HG03558 (cell line): ENCODE data around the gene PCDHGC4.
A peak's percentile ranks its signal among the peaks of the same experiment; 100 is the strongest.

Experiments
- ATAC-seq: cut with Tn5 transposase; IDR thresholded peaks from one replicate; pipeline ENCODE4 v1.9.1; 2021; ENCODE audit warnings: moderate number of reproducible peaks; ENCODE audit not compliant: unreplicated experiment; ENCODE audit errors: extremely low read depth

Gene PCDHGC4

GRCh38 chr5:141484641-141485311 lies at the start of gene PCDHGC4:
Gene PCDHGC4 (plus strand): TSS chr5:141485030. CDS start chr5:141485174, 144 bp downstream.
- ATAC-seq: no peak

DNA sequence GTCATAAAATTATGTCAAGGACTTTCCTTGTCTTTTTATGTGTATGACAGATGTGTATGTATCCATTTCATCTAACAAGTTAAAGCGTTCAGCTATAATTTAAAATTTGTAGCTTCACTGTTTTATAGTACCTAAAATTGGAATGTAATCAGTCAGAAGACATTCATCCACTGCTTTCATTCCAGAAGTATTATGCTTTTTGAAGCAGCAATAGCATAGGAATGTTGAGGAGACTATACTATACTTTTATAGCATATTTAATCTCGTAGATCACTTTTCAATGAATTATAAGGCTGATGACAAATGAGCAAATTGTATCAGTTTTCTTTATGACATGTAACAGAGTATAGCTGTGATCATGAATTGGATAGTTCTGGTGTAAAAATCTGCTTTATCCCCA lies 47.6 kb upstream of the PCDHGC4 start:
- no peak for ATAC-seq

DNA sequence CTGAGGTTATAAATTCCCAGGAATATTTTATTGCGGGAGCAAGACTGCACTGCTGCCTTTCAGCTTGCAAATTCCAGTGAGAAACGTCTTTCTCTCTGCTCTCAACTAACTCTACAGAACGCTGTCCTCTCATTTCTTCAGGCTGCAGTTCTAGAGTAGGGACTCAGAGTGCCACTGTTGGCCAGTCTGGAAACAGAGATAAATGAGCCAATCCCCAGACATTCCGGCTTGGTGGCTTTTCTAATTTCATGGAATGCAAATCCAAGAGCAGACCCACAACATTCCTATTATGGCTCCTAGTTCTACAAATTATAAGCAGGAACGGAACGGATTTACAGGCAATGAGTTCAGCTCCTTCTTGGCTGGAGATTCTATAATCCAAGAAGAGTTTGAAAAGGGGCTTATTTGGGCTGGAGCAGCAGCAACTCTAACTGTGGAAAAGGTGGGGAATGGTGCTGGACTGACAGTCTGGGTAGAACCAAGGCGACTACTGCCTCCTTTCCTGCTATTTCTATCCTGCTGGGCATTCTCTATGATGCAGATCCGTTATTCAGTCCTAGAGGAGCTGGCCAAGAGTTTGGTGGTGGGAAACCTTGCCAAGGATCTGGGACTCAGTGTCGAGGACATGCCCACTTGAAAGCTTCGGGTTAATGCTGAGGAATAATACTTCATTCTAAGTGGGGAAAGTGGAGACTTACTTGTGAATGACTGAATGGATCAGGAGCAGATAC lies 45.3 kb upstream of the PCDHGC4 start:
- ATAC-seq: no peak

GRCh38 chr5:141440341-141440740 lies 44.5 kb upstream of the PCDHGC4 start:
- ATAC-seq: no peak

- no peak for ATAC-seq
Measured at GRCh38 chr5:141441571-141442170, 43.2 kb upstream of the PCDHGC4 start.

- no peak for ATAC-seq
Measured at GRCh38 chr5:141465351-141465750, 19.5 kb upstream of the PCDHGC4 start.

GRCh38 chr5:141475625-141476131 lies 9.2 kb upstream of the PCDHGC4 start, which contains the start of gene PCDHGC3:
Gene PCDHGC3 (plus strand): TSS chr5:141475966. CDS start chr5:141476117, 151 bp downstream.
- peak; percentile 94 for ATAC-seq

DNA sequence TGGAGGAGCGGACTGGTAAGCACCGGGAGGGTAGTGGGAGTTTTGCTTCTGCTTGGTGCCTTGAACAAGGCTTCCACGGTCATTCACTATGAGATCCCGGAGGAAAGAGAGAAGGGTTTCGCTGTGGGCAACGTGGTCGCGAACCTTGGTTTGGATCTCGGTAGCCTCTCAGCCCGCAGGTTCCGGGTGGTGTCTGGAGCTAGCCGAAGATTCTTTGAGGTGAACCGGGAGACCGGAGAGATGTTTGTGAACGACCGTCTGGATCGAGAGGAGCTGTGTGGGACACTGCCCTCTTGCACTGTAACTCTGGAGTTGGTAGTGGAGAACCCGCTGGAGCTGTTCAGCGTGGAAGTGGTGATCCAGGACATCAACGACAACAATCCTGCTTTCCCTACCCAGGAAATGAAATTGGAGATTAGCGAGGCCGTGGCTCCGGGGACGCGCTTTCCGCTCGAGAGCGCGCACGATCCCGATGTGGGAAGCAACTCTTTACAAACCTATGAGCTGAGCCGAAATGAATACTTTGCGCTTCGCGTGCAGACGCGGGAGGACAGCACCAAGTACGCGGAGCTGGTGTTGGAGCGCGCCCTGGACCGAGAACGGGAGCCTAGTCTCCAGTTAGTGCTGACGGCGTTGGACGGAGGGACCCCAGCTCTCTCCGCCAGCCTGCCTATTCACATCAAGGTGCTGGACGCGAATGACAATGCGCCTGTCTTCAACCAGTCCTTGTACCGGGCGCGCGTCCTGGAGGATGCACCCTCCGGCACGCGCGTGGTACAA lies 8.5 kb upstream of the PCDHGC4 start:
- ATAC-seq: no peak

GRCh38 chr5:141477044-141477575 lies 7.7 kb upstream of the PCDHGC4 start:
- no peak for ATAC-seq

DNA sequence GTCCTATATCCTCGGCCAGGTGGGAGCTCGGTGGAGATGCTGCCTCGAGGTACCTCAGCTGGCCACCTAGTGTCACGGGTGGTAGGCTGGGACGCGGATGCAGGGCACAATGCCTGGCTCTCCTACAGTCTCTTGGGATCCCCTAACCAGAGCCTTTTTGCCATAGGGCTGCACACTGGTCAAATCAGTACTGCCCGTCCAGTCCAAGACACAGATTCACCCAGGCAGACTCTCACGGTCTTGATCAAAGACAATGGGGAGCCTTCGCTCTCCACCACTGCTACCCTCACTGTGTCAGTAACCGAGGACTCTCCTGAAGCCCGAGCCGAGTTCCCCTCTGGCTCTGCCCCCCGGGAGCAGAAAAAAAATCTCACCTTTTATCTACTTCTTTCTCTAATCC lies 7.0 kb upstream of the PCDHGC4 start:
- ATAC-seq: no peak

DNA sequence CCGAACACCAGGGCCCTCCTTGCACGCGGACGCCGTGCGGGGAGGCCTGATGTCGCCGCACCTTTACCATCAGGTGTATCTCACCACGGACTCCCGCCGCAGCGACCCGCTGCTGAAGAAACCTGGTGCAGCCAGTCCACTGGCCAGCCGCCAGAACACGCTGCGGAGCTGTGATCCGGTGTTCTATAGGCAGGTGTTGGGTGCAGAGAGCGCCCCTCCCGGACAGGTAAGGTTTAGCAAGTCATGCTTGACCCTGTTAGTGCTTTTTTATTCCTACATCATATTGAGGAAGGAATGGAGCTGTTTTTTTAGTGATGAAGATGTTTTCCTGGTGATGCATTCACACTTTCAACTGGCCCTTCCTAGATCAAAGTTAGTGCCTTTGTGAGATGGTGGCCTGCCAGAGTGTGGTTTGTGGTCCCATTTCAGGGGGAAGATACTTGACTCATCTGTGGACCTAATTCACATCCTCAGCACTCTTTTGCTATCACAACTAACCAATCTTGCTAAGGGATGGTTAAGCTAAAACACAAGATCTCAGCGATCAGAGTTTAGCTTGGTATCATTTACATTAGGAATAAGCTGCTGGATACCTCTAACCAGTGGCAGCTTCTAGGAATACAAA lies 6.4 kb upstream of the PCDHGC4 start:
- no peak for ATAC-seq

DNA sequence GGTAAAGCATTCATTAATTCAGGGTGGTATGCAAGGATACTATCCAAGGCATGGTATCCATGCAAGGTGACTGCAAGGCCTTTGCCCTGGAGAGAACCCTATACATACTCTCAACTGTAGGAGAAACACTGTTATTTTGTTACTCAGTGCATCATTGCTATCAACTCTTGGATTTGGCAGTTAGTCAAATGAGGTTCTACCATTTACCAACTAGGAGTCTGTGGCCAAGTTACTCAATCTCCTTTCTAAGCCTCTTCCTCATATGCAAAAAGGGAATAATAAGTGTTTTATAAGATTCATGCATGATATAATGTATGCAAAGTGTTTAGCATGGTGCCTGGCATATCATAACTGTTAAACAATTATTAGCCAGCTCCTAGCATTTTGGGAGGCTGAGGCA lies 5.1 kb upstream of the PCDHGC4 start:
- ATAC-seq: no peak

DNA sequence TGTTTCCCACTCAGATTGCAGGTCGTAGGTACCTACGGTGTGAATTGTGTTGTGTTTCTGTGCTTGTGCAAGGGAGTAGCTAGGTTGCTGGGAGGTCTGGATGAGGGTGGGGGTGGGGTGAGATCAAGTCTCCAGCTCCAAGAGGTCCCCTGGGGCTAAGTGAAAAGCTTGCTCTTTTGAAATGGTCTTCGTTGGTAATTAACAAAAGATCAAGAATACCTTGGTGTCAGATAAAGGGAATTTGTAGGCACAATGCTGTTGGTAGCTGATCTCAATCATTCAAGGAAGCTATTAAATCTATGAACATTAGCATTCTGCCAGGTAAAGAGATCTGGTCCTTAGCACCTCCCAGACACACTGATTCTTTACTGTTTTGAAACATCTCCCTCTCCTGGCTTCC lies 928 bp upstream of the PCDHGC4 start:
- no peak for ATAC-seq

DNA sequence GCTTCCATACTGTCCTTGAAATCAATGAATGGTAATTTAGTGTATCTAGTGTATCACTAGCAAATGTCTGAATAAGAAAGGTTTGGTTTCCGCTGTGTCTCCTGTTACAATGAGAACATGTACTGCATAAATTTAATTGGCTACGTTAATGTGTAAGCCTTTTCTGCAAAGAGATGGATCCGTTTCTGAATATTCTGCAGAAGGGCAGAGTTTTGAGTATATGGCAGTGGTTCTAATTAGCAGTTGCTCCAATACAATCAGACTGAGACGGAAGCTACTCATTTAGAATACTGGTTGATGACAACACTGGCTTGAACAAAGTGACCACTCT lies 555 bp upstream of the PCDHGC4 start:
- no peak for ATAC-seq

GRCh38 chr5:141485321-141486055 lies 658 bp downstream of the PCDHGC4 start:
- no peak for ATAC-seq

DNA sequence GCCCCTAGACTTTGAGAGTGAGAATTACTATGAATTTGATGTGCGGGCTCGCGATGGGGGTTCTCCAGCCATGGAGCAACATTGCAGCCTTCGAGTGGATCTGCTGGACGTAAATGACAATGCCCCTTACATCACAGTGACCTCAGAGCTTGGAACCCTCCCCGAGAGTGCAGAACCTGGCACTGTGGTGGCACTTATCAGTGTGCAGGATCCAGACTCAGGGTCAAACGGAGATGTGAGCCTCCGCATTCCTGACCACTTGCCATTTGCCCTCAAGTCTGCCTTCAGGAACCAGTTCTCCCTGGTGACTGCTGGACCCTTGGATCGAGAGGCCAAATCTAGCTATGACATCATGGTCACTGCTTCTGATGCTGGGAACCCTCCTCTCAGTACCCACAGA lies 1.3 kb downstream of the PCDHGC4 start:
- ATAC-seq: no peak

GRCh38 chr5:141487131-141487530 lies 2.3 kb downstream of the PCDHGC4 start:
- ATAC-seq: no peak

GRCh38 chr5:141488591-141489561 lies 4.0 kb downstream of the PCDHGC4 start, which contains the start of gene PCDHGC5:
Gene PCDHGC5 (plus strand): TSS chr5:141489081. CDS start chr5:141489241, 160 bp downstream.
- ATAC-seq: no peak
